C4-2B (cell line): ENCODE results near the gene GIPC2.

Experiments used
- ZFX ChIP-seq: fragments of 450-650 bp; IDR thresholded peaks from 2 replicates; pipeline ENCODE4 v1.6.1; 2017
- TF ChIP-seq, protein P1 (sequence below): fragments of 450-650 bp; conservative IDR thresholded peaks from 2 replicates; pipeline ENCODE4 v1.5.1; 2017; ENCODE audit warnings: mild to moderate bottlenecking

DNA sequence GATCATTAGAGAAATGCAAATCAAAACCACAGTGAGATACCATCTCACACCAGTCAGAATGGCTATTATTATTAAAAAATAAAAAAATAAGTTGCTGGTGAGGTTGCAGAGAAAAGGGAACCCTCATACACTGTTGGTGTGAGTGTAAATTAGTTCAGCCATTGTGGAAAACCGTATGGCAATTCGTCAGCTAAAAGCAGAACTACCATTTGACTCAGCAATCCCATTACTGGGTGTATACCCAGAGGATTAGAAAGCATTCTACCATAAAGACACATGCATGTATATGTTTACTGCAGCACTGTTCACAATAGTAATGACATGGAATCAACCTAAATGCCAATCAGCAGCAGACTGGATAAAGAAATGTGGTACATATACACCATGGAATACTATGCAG is 42.2 kb downstream of the GIPC2 start:
- TF ChIP-seq, protein P1, sequence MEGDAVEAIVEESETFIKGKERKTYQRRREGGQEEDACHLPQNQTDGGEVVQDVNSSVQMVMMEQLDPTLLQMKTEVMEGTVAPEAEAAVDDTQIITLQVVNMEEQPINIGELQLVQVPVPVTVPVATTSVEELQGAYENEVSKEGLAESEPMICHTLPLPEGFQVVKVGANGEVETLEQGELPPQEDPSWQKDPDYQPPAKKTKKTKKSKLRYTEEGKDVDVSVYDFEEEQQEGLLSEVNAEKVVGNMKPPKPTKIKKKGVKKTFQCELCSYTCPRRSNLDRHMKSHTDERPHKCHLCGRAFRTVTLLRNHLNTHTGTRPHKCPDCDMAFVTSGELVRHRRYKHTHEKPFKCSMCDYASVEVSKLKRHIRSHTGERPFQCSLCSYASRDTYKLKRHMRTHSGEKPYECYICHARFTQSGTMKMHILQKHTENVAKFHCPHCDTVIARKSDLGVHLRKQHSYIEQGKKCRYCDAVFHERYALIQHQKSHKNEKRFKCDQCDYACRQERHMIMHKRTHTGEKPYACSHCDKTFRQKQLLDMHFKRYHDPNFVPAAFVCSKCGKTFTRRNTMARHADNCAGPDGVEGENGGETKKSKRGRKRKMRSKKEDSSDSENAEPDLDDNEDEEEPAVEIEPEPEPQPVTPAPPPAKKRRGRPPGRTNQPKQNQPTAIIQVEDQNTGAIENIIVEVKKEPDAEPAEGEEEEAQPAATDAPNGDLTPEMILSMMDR = no peak
- no peak for TF ChIP-seq ZFX
